BLaER1 treated with 17β-estradiol and CSF1 and Interleukin-3, amounts not matched to agents 10 nM and 100 nM (cell line): ENCODE data around the gene FUT8.
A peak's percentile ranks its signal among the peaks of the same experiment; 100 is the strongest.

Experiments used
- H3K27ac ChIP-seq, 11 experiments: shearing (Covaris generic); formaldehyde crosslinking; 2 replicates each; pipeline ENCODE4 v1.8.1; 2022
- H3K27me3 ChIP-seq, 11 experiments: shearing (Covaris generic); formaldehyde crosslinking; 2 replicates each; pipeline ENCODE4 v1.8.1; 2022
- H3K36me3 ChIP-seq, 11 experiments: shearing (Covaris generic); formaldehyde crosslinking; 2 replicates each; pipeline ENCODE4 v1.8.1; 2022
- H3K4me1 ChIP-seq, 10 experiments: shearing (Covaris generic); formaldehyde crosslinking; 2 replicates each; pipeline ENCODE4 v1.8.1; 2022
- H3K4me2 ChIP-seq, 11 experiments: shearing (Covaris generic); formaldehyde crosslinking; 2 replicates each; pipeline ENCODE4 v1.8.1; 2022
- H3K4me3 ChIP-seq, 10 experiments: shearing (Covaris generic); formaldehyde crosslinking; 2 replicates each; pipeline ENCODE4 v1.8.1; 2022
- H3K9ac ChIP-seq, 11 experiments: shearing (Covaris generic); formaldehyde crosslinking; 2 replicates each; pipeline ENCODE4 v1.8.1; 2022
- H3K9me3 ChIP-seq, 11 experiments: shearing (Covaris generic); formaldehyde crosslinking; replicated peaks in 1 of 11; 2 replicates each; pipeline ENCODE4 v1.8.1; 2022
- H4K20me1 ChIP-seq, 11 experiments: shearing (Covaris generic); formaldehyde crosslinking; 2 replicates each; pipeline ENCODE4 v1.8.1; 2022
- Cebpa-rat ChIP-seq, 11 experiments: shearing (Covaris generic); IDR thresholded peaks; 2 replicates each; pipeline ENCODE4 v1.8.1; 2022

The FUT8 gene

GRCh38 chr14:65434216-65434850, 21.8 kb downstream of the FUT8 start:
- Histone ChIP-seq H3K9ac (no peak overlapping the region), H3K36me3 (peaks cover 0 to 15% (median 10%) of the 10 kb centered on the region in 11 experiments; a peak in 20 of 22 replicates), H3K4me2 (peak overlapping the region; percentile 3 to 82 (median 49); a peak in 18 of 22 replicates), H3K27me3 (no peaks in the 10 kb centered on the region), H3K4me1 (peaks cover 22 to 44% (median 36%) of the 10 kb centered on the region in 10 experiments), H3K4me3 (no peak overlapping the region), H3K27ac (no peak overlapping the region), H3K9me3 (peaks cover 11 to 18% (median 13%) of the 10 kb centered on the region in 11 experiments), H4K20me1 (peaks cover 0 to 32% (median 0%) of the 10 kb centered on the region in 11 experiments; a peak in 4 of 22 replicates)
- TF ChIP-seq Cebpa-rat (IDR thresholded peaks at IDR 0.05), result no peak

- Histone ChIP-seq H3K4me1 (peaks cover 16 to 29% (median 23%) of the 10 kb centered on the region in 10 experiments), H3K9me3 (peaks cover 12 to 32% (median 15%) of the 10 kb centered on the region in 11 experiments), H3K27ac (no peak overlapping the region), H3K4me3 (no peak overlapping the region), H3K36me3 (peaks cover 0 to 19% (median 10%) of the 10 kb centered on the region in 11 experiments; a peak in 20 of 22 replicates), H3K27me3 (no peaks in the 10 kb centered on the region), H3K4me2 (peak overlapping the region in 10 of 11 experiments; percentile 1 to 26 (median 12); a peak in 10 of 22 replicates), H4K20me1 (peaks cover 0 to 24% (median 0%) of the 10 kb centered on the region in 11 experiments; a peak in 3 of 22 replicates), H3K9ac (no peak overlapping the region)
- TF ChIP-seq Cebpa-rat (IDR thresholded peaks at IDR 0.05), result no peak
These were observed 25.9 kb downstream of the FUT8 start for GRCh38 chr14:65438266-65438933.

GRCh38 chr14:65439117-65439516, 26.6 kb downstream of the FUT8 start:
- Histone ChIP-seq H3K4me2 (0 out of 22 replicates have a peak overlapping the region, but pooled peaks of 1 of the 11 experiments have one; percentile 12), H3K27ac (no peak overlapping the region)
- TF ChIP-seq Cebpa-rat (IDR thresholded peaks at IDR 0.05), result no peak

GRCh38 chr14:65440230-65440629, 27.7 kb downstream of the FUT8 start:
- Histone ChIP-seq H3K4me1 (peaks cover 6 to 13% (median 8%) of the 10 kb centered on the region in 10 experiments; a peak in 17 of 20 replicates), H3K36me3 (peaks cover 0 to 17% (median 12%) of the 10 kb centered on the region in 11 experiments; a peak in 20 of 22 replicates), H3K27me3 (no peaks in the 10 kb centered on the region), H3K9me3 (peaks cover 11 to 34% (median 16%) of the 10 kb centered on the region in 11 experiments), H4K20me1 (peaks cover 0 to 21% (median 0%) of the 10 kb centered on the region in 11 experiments; a peak in 1 of 22 replicates), H3K9ac (no peak overlapping the region), H3K4me2 (no peak overlapping the region), H3K4me3 (no peak overlapping the region), H3K27ac (no peak overlapping the region)
- no peak for TF ChIP-seq Cebpa-rat (IDR thresholded peaks at IDR 0.05)

More at GRCh38 chr14:65439117-65439516, 26.6 kb downstream of the FUT8 start:
- H3K4me1 ChIP-seq, result peaks cover 11 to 22% (median 16%) of the 10 kb centered on the region in 10 experiments
- H3K9ac ChIP-seq, result no peak overlapping the region
- H3K36me3 ChIP-seq, result peaks cover 0 to 19% (median 10%) of the 10 kb centered on the region in 11 experiments; a peak in 20 of 22 replicates
- peaks cover 12 to 33% (median 15%) of the 10 kb centered on the region in 11 experiments for H3K9me3 ChIP-seq
- H4K20me1 ChIP-seq, result peaks cover 0 to 17% (median 0%) of the 10 kb centered on the region in 11 experiments; a peak in 2 of 22 replicates
- no peaks in the 10 kb centered on the region for H3K27me3 ChIP-seq
- H3K4me3 ChIP-seq, result no peak overlapping the region

GRCh38 chr14:65444230-65444629, 31.7 kb downstream of the FUT8 start:
- Histone ChIP-seq H3K4me1 (no peaks in the 10 kb centered on the region), H3K36me3 (peaks cover 0 to 13% (median under 1%) of the 10 kb centered on the region in 11 experiments; a peak in 4 of 22 replicates), H3K4me2 (no peak overlapping the region), H3K4me3 (no peak overlapping the region), H3K9me3 (peaks cover 0 to 24% (median 6%) of the 10 kb centered on the region in 11 experiments; a peak in 10 of 22 replicates), H3K9ac (no peak overlapping the region), H3K27me3 (no peaks in the 10 kb centered on the region), H4K20me1 (peaks cover 0 to 10% (median 0%) of the 10 kb centered on the region in 11 experiments; a peak in 1 of 22 replicates), H3K27ac (no peak overlapping the region)
- no peak for TF ChIP-seq Cebpa-rat (IDR thresholded peaks at IDR 0.05)

- Histone ChIP-seq H3K9ac (no peak overlapping the region), H4K20me1 (peaks cover 0 to 9% (median 0%) of the 10 kb centered on the region in 11 experiments; a peak in 1 of 22 replicates), H3K4me3 (no peak overlapping the region), H3K4me1 (no peaks in the 10 kb centered on the region), H3K36me3 (peaks cover 7 to 22% (median 13%) of the 10 kb centered on the region in 11 experiments; a peak in 21 of 22 replicates), H3K27ac (no peak overlapping the region), H3K9me3 (peaks cover 8 to 33% (median 17%) of the 10 kb centered on the region in 11 experiments), H3K4me2 (no peak overlapping the region), H3K27me3 (no peaks in the 10 kb centered on the region)
- TF ChIP-seq Cebpa-rat (IDR thresholded peaks at IDR 0.05), result no peak
These were observed 33.6 kb downstream of the FUT8 start for GRCh38 chr14:65446159-65446558.

GRCh38 chr14:65449647-65450046, 37.1 kb downstream of the FUT8 start:
- no peak overlapping the region for H3K4me2 ChIP-seq
- H3K9me3 ChIP-seq, result peaks cover 22 to 47% (median 37%) of the 10 kb centered on the region in 11 experiments
- no peak overlapping the region for H3K9ac ChIP-seq
- no peak overlapping the region for H3K27ac ChIP-seq
- no peaks in the 10 kb centered on the region for H3K4me1 ChIP-seq
- peaks cover 0 to 7% (median 0%) of the 10 kb centered on the region in 11 experiments; a peak in 1 of 22 replicates for H4K20me1 ChIP-seq
- H3K27me3 ChIP-seq, result no peaks in the 10 kb centered on the region
- no peak overlapping the region for H3K4me3 ChIP-seq
- no peak for TF ChIP-seq Cebpa-rat (IDR thresholded peaks at IDR 0.05)
- H3K36me3 ChIP-seq, result peaks cover 14 to 31% (median 24%) of the 10 kb centered on the region in 11 experiments; a peak in 21 of 22 replicates

GRCh38 chr14:65453807-65454480, 41.4 kb downstream of the FUT8 start:
- no peak overlapping the region for H3K4me3 ChIP-seq
- H3K9ac ChIP-seq, result no peak overlapping the region
- H3K27ac ChIP-seq, result no peak overlapping the region
- TF ChIP-seq Cebpa-rat (IDR thresholded peaks at IDR 0.05), result no peak
- no peaks in the 10 kb centered on the region for H3K4me1 ChIP-seq
- peaks cover 36 to 73% (median 60%) of the 10 kb centered on the region in 11 experiments for H3K9me3 ChIP-seq
- H3K27me3 ChIP-seq, result no peaks in the 10 kb centered on the region
- H3K36me3 ChIP-seq, result peaks cover 37 to 64% (median 53%) of the 10 kb centered on the region in 11 experiments
- no peaks in the 10 kb centered on the region for H4K20me1 ChIP-seq
- no peak overlapping the region for H3K4me2 ChIP-seq
